Type B pancreatic cell (in vitro differentiated cells): Measurements from ENCODE around the gene ADH5. TPM values are rescaled to one million over a fixed set of nuclear protein-coding genes. Genes with fewer than 3 reads are reported as not detected.
"Not testable (repeated sequence)": the region's sequence is repeated elsewhere in the genome, so short reads cannot be mapped to it uniquely, and the experiment has no call there.

Experiments used
- DNase-seq: peaks from one replicate; pipeline ENCODE4 v3.0.0; 2021; ENCODE audit warnings: mixed read lengths; ENCODE audit not compliant: unreplicated experiment; ENCODE audit errors: extremely low spot score
- H3K27ac Mint-ChIP-seq: 2 replicates; pipeline ENCODE4 v1.8.0; 2021; ENCODE audit warnings: mild to moderate bottlenecking, mixed read lengths
- H3K27me3 Mint-ChIP-seq: 2 replicates; pipeline ENCODE4 v1.8.0; 2021; ENCODE audit warnings: mixed read lengths
- H3K36me3 Mint-ChIP-seq: 2 replicates; pipeline ENCODE4 v1.8.0; 2021; ENCODE audit warnings: mixed read lengths
- H3K4me1 Mint-ChIP-seq: one replicate; pipeline ENCODE4 v1.8.0; 2021; ENCODE audit warnings: mixed read lengths; ENCODE audit not compliant: unreplicated experiment
- H3K4me3 Mint-ChIP-seq: 2 replicates; pipeline ENCODE4 v1.8.0; 2021; ENCODE audit warnings: mild to moderate bottlenecking, mixed read lengths
- H3K9me3 Mint-ChIP-seq: 2 replicates; pipeline ENCODE4 v1.8.0; 2021; ENCODE audit warnings: mixed read lengths
- total RNA-seq: library from RNA; stranded (reverse); gene quantifications from 2 replicates; pipeline ENCODE4 v1.2.1, GENCODE V29; 2021; ENCODE audit warnings: low replicate concordance
- TF ChIP-seq, protein P1 (sequence below): fragments of 200-600 bp; sonication (generic); conservative IDR thresholded peaks from 2 replicates; pipeline ENCODE4 v1.5.0; 2021; ENCODE audit warnings: antibody characterized with exemption, mild to moderate bottlenecking

Gene ADH5
- total RNA-seq, 1 donor from 2014 or later: 161 TPM

DNA sequence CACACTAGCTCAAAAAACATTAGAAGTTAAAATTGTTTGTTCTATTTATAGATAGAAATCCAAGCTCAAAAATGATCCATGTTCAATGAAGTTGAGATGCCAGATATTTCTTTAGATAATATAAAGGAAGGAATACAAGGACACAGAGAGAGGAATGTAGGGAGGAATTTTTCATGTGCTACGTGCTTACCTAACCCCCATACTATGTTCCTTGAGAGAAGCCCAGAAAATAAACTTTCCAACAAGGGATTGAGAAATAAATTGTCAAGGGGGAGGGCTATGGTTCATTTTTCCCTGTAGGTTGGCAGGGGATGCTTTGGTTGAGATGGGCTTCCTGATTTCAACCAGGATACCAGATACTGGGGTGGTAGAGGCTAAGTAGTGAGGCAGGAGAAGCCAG, 15.6 kb upstream of the ADH5 start:
- no peaks in the 10 kb centered on the region for H3K27me3 Mint-ChIP-seq
- no peak overlapping the region for H3K27ac Mint-ChIP-seq
- TF ChIP-seq, protein P1, sequence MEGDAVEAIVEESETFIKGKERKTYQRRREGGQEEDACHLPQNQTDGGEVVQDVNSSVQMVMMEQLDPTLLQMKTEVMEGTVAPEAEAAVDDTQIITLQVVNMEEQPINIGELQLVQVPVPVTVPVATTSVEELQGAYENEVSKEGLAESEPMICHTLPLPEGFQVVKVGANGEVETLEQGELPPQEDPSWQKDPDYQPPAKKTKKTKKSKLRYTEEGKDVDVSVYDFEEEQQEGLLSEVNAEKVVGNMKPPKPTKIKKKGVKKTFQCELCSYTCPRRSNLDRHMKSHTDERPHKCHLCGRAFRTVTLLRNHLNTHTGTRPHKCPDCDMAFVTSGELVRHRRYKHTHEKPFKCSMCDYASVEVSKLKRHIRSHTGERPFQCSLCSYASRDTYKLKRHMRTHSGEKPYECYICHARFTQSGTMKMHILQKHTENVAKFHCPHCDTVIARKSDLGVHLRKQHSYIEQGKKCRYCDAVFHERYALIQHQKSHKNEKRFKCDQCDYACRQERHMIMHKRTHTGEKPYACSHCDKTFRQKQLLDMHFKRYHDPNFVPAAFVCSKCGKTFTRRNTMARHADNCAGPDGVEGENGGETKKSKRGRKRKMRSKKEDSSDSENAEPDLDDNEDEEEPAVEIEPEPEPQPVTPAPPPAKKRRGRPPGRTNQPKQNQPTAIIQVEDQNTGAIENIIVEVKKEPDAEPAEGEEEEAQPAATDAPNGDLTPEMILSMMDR: no peak
- DNase-seq: no peak
- no peaks in the 10 kb centered on the region for H3K9me3 Mint-ChIP-seq
- H3K4me1 Mint-ChIP-seq: no peaks in the 10 kb centered on the region
- H3K36me3 Mint-ChIP-seq: peaks cover 7% of the 10 kb centered on the region
- no peak overlapping the region for H3K4me3 Mint-ChIP-seq

DNA sequence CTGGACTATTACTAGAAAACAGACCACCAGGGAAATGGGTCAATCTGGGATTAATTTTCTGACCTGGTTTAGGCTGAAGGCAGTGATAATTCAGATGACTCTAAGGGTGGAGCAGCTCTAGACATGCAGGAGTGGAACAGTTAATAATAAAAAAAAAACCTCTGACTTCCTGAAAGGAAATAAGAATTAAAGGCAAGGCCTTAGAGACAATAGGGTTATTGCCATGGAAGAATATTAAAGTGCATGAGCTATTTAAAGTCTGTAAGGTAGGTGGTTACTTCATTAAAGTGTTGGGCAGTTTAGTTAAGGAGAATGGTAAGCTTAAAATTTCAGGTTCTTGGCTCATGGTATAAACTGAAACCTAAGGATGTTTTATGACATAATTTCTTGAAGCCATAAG, 14.6 kb upstream of the ADH5 start:
- Mint-ChIP-seq H3K4me3 (no peak overlapping the region), H3K9me3 (no peaks in the 10 kb centered on the region), H3K27me3 (no peaks in the 10 kb centered on the region), H3K4me1 (no peaks in the 10 kb centered on the region), H3K36me3 (peaks cover 7% of the 10 kb centered on the region), H3K27ac (no peak overlapping the region)
- TF ChIP-seq, protein P1: no peak
- DNase-seq: no peak

DNA sequence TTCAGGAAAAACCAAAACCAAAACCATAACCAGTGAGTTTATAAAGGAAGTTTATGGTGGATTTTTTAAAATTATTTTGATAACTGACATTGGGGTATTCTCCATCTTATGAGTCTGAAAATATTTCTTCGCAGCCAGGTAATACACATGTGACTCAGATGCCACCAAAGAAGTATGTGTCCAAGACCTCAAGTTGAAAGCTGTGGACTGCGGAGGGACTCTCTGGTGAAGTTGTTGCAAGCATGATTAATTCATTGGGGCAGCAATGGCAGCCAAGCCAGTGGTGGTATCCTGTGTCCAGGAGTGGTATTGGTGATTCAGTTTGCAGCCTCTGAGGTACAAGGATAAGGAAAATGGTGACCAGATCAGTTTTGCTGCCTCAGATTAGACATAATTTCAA, 14.0 kb upstream of the ADH5 start:
- Mint-ChIP-seq H3K9me3 (no peaks in the 10 kb centered on the region), H3K36me3 (peaks cover 7% of the 10 kb centered on the region), H3K4me1 (no peaks in the 10 kb centered on the region), H3K4me3 (no peak overlapping the region), H3K27me3 (no peaks in the 10 kb centered on the region), H3K27ac (no peak overlapping the region)
- TF ChIP-seq, protein P1: no peak
- DNase-seq: no peak

DNA sequence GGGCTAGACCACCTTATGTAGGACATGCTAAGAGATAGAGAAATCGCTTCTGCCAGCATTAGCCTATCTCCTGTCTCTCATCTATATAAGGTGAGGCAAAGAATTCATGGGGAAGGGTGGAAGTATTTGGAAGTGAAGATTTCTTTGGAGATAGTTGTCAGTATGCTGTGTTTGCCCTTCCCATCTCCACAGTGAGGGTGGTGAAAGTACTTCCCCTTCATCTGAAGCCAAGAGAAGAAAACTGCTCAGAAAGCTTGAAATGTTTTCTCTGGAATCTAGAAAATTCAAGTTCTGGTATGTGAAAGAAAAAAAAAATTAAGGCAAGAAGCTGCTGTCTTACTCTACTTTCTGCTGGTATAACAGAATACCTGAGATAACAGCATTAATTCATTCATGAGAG, 12.3 kb upstream of the ADH5 start:
- Mint-ChIP-seq H3K27me3 (no peaks in the 10 kb centered on the region), H3K27ac (no peak overlapping the region), H3K36me3 (peaks cover 11% of the 10 kb centered on the region), H3K4me3 (no peak overlapping the region), H3K4me1 (no peaks in the 10 kb centered on the region), H3K9me3 (no peaks in the 10 kb centered on the region)
- no peak for DNase-seq
- TF ChIP-seq, protein P1: no peak

DNA sequence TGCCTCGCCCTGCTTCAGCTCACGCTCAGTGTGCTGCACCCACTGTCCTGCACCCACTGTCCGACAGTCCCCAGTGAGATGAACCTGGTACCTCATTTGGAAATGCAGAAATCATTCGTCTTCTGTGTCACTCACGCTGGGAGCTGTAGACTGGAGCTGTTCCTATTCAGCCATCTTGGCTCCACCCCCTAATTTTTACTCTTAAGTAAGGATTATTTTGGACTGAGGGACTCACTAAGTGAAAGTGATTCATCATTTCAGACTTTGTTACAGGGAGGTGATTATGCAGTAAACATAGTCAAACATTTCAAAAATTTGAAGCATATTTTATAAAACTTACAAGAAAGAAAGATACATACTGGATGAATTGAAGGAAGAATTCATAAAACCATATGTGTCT, 11.2 kb upstream of the ADH5 start:
- not testable (repeated sequence) for H3K27me3 Mint-ChIP-seq, H3K27ac Mint-ChIP-seq, H3K4me3 Mint-ChIP-seq, DNase-seq, H3K4me1 Mint-ChIP-seq, H3K9me3 Mint-ChIP-seq
- peaks cover 11% of the 10 kb centered on the region for H3K36me3 Mint-ChIP-seq

DNA sequence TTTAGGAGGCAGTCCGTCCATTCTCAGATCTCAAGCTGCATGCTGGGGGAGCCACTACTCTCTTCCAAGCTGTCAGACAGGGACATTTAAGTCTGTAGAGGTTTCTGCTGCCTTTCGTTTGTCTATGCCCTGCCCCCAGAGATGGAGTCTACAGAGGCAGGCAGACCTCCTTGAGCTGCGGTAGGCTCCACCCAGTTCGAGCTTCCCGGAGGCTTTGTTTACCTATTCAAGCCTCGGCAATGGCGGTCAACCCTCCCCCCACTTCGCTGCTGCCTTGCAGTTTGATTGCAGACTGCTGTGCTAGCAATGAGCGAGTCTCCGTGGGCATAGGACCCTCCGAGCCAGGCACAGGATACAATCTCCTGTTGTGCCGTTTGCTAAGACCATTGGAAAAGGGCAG, 10.7 kb upstream of the ADH5 start:
- no peaks in the 10 kb centered on the region for H3K9me3 Mint-ChIP-seq
- H3K36me3 Mint-ChIP-seq: peaks cover 11% of the 10 kb centered on the region
- no peak overlapping the region for H3K4me3 Mint-ChIP-seq
- no peak for DNase-seq
- H3K4me1 Mint-ChIP-seq: no peaks in the 10 kb centered on the region
- TF ChIP-seq, protein P1: no peak
- H3K27me3 Mint-ChIP-seq: no peaks in the 10 kb centered on the region
- no peak overlapping the region for H3K27ac Mint-ChIP-seq

DNA sequence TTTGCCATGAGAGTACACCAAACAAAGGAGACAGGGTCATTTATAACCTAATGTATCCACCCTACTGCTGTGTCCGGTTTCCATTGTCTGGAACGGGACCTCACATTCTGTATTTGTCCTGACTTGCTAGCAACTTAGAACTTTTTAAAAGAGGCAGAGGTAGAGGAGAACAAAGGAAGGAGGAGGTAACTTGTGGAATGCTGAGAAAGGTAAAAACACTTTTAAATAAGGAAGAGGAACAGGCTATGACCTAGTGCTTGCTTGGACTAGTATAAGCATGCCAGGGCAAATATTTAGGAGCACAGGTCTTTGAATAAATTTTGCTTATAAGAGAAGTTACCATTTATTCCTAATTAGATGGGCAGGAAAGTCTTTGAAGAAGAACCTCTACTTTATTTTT, 3.3 kb upstream of the ADH5 start:
- DNase-seq, H3K27me3 Mint-ChIP-seq, H3K9me3 Mint-ChIP-seq, H3K36me3 Mint-ChIP-seq: not testable (repeated sequence)
- Mint-ChIP-seq H3K27ac (peak overlapping the region; percentile 97), H3K4me1 (peaks cover 40% of the 10 kb centered on the region), H3K4me3 (peak overlapping the region; percentile 81)
